Caki2 (cell line): ENCODE data around the gene SKOR1. TPM values are rescaled to one million over a fixed set of nuclear protein-coding genes. Genes with fewer than 3 reads are reported as not detected.

Experiments used
- DNase-seq: peaks from one replicate; pipeline ENCODE4 v3.0.0-alpha.2; 2015; ENCODE audit warnings: low read depth
- in situ Hi-C: cut with HindIII; loops from 2 replicates; pipeline ENCODE4 v1.10.0; 2016; ENCODE audit warnings: low sequenced_read_pairs, low pct_unique_long_range_greater_than_20kb, mixed read lengths
- total RNA-seq: library from RNA; depleted of rRNA; stranded (reverse); fragments of >200 nt; shearing (Covaris generic); gene quantifications from 2 replicates; pipeline ENCODE4 v1.2.3, GENCODE V29; 2014; ENCODE audit warnings: low replicate concordance; rRNA removed

Gene SKOR1, protein sequence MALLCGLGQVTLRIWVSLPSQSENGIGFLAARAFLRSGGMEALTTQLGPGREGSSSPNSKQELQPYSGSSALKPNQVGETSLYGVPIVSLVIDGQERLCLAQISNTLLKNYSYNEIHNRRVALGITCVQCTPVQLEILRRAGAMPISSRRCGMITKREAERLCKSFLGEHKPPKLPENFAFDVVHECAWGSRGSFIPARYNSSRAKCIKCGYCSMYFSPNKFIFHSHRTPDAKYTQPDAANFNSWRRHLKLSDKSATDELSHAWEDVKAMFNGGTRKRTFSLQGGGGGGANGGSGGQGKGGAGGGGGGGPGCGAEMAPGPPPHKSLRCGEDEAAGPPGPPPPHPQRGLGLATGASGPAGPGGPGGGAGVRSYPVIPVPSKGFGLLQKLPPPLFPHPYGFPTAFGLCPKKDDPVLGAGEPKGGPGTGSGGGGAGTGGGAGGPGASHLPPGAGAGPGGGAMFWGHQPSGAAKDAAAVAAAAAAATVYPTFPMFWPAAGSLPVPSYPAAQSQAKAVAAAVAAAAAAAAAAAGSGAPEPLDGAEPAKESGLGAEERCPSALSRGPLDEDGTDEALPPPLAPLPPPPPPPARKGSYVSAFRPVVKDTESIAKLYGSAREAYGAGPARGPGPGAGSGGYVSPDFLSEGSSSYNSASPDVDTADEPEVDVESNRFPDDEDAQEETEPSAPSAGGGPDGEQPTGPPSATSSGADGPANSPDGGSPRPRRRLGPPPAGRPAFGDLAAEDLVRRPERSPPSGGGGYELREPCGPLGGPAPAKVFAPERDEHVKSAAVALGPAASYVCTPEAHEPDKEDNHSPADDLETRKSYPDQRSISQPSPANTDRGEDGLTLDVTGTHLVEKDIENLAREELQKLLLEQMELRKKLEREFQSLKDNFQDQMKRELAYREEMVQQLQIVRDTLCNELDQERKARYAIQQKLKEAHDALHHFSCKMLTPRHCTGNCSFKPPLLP
- 0.61 TPM in 1 of 2 replicates, not detected in the other for total RNA-seq

- DNase-seq: no peak
- in situ Hi-C loops: no loop called here
Measured at GRCh38 chr15:67824976-67825880, at the start of gene SKOR1. SKOR1 (plus strand) TSS chr15:67825509; CDS start chr15:67825603, 94 bp downstream.

DNA sequence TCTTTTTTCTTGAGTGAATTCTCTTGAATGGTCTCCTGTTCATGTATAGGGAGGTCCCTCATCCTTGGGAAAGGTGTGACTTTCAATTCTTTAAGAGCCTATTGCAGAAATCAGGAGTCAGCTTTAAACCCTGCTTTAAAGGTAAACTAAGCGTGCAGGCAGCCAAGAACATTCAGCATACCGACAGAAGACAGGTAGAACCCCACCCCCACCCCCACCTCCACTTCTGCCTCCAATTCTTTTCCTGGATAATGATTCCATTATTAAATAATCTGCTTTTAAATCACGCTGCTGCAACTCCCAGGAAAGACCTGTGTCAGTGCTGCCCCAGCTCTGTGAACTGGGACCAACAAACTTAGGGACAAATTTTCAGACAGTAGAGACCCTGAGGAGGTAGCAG, 49.3 kb upstream of the SKOR1 start:
- in situ Hi-C loops: no loop called here

GRCh38 chr15:67776600-67776999, 48.7 kb upstream of the SKOR1 start:
- in situ Hi-C loops: no loop called here
- DNase-seq: no peak

More for the DNA sequence above, 49.3 kb upstream of the SKOR1 start:
- DNase-seq: no peak

GRCh38 chr15:67777071-67777470, 48.2 kb upstream of the SKOR1 start:
- no peak for DNase-seq
- in situ Hi-C loops: no loop called here

- DNase-seq: no peak
- in situ Hi-C loops: no loop called here
Measured at GRCh38 chr15:67777773-67778172, 47.5 kb upstream of the SKOR1 start.

- no peak for DNase-seq
- in situ Hi-C loops: no loop called here
Measured at GRCh38 chr15:67778968-67779548, 46.3 kb upstream of the SKOR1 start.

- DNase-seq: no peak
- in situ Hi-C loops: no loop called here
Measured at GRCh38 chr15:67779549-67780111, 45.7 kb upstream of the SKOR1 start.

GRCh38 chr15:67781061-67781460, 44.2 kb upstream of the SKOR1 start:
- DNase-seq: no peak
- in situ Hi-C loops: no loop called here

DNA sequence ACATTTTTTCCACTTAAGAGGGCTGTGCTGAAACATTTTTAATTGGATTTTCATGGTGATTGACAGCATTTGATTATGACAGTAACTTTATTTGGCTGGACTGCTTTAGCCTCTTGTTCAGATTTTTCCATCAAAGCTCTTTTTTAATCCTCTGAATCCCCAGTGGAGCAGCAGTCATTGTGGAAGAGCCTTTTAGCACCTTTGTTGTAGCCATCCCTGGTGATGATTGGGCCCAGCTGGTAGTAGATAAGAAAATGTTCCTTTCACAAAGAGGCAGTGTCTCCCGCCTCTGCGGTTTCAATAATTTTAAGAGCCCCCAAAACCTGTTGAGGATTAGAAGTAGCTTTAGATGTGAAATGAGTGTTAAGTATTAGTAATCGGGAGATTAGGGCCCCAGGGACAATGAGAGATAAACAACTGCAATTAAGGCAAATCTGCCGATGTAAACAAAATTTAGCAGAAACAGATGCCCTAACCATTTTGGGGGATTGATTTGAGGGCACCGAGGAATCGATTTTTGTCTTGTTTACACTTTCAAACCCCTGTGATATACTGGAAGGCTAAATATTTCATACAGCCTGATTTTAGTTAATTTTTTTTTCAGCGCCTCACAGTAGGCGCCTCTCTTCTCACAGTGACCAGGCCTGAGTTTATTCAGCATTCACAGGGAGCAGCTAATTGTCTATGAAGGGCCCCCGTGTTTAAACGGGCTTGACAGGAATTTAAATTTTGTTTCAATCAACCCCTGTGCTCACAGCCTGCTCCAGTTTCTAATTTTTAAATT, 43.2 kb upstream of the SKOR1 start:
- no peak for DNase-seq
- in situ Hi-C loops: no loop called here

GRCh38 chr15:67782691-67782991, 42.7 kb upstream of the SKOR1 start:
- in situ Hi-C loops: no loop called here
- DNase-seq: no peak

DNA sequence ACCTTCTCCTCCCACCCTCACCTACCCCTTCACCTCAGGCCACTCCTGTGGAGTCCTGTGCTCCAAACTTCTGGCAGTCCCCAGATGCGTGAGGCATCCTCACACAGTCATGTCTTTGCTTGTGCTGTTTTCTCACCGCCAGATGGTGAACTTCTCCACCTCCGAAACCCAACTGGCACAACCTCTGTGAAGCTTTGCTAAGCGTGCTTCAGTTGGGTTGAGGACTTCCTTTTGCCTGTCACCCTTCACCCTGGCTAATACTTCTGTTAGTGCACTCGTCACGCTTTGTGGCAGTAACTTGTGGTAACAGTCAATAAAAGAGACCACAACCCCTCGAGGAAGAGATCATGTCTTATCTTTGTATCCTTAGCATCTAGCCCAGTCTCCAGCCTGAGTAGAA, 42.0 kb upstream of the SKOR1 start:
- no peak for DNase-seq
- in situ Hi-C loops: no loop called here

- DNase-seq: no peak
- in situ Hi-C loops: no loop called here
Measured at GRCh38 chr15:67784090-67784781, 41.1 kb upstream of the SKOR1 start.

GRCh38 chr15:67784856-67785430, 40.4 kb upstream of the SKOR1 start:
- in situ Hi-C loops: no loop called here
- DNase-seq: no peak

- DNase-seq: no peak
- in situ Hi-C loops: no loop called here
Measured at GRCh38 chr15:67785431-67785830, 39.9 kb upstream of the SKOR1 start.

DNA sequence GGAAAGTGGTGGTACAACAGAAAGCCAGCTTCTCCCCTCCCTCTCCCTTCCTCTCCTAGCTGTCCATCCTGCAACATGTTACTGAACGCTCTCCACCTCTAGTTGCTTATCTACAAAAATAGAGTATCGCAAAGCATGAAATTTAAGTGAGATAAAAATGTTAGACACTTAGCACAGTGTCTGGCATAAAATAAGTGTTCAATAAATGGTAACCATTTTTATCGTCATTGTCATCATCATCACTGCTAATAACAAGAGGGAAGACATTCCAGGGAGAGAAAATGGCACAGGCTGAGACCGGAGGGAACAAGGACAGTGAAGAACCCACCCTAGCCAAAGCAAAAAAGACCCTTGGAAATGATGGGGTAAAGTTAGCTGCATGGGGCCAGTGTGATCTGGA, 38.7 kb upstream of the SKOR1 start:
- in situ Hi-C loops: no loop called here
- no peak for DNase-seq

GRCh38 chr15:67788986-67789385, 36.3 kb upstream of the SKOR1 start:
- in situ Hi-C loops: no loop called here
- no peak for DNase-seq
